ENCODE data around the gene TMEM121. TPM values are rescaled to one million over a fixed set of nuclear protein-coding genes. Genes with fewer than 3 reads are reported as not detected.
"Not testable (repeated sequence)": the region's sequence is repeated elsewhere in the genome, so short reads cannot be mapped to it uniquely, and the experiment has no call there.

The TMEM121 gene
- total RNA-seq, 1 donor from 2014 or later = 1.3 TPM

DNA sequence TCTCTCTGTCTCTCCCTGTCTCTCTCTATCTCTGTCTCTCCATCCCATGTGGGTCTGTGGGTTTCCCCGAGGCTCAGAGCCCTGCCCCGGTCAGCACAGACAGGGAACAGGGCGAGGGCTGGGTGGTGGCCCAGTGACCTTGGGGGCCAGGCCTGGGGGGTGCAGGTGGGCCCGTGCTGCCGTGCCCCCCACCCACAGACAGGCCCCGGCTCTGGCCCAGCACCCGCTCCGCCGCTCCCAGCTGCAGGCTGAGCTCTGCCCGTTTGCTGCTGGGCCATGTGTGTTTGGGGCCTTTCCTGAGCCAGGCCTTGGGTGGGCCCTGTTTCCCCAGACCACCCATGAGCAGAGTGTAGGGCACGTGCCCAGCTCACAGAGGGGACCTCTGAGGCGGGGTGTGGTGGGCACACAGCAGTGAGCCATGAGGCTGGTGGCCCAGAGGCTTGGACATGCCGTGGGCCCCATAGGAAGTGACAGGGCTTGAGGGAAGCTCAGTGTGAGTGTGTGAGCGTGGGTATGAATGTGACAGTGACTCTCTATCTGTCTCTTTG lies 51.0 kb downstream of the TMEM121 start:
- intact Hi-C loops (cut with DNase I) = no loop called here
- DNase-seq (ENCODE audit: low spot score) = no peak

DNA sequence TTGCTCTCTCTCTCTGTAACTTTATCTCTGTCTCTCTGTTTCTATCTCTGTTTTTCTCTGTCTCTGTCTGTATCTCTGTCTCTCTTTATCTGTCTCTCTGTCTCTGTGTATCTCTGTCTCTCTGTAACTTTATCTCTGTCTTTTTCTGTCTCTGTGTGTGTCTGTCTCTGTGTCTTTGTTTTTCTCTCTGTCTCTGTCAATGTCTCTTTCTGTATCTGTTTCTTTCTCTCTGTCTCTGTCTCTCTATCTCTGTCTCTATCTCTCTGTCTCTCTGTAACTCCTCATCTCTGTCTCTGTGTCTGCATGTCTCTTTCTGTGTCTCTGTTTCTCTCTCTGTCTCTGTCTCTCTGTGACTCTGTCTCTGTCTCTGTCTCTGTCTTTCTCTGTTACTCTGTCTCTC lies 51.7 kb downstream of the TMEM121 start:
- intact Hi-C loops (cut with DNase I) = no loop called here
- DNase-seq (ENCODE audit: low spot score) = no peak

DNA sequence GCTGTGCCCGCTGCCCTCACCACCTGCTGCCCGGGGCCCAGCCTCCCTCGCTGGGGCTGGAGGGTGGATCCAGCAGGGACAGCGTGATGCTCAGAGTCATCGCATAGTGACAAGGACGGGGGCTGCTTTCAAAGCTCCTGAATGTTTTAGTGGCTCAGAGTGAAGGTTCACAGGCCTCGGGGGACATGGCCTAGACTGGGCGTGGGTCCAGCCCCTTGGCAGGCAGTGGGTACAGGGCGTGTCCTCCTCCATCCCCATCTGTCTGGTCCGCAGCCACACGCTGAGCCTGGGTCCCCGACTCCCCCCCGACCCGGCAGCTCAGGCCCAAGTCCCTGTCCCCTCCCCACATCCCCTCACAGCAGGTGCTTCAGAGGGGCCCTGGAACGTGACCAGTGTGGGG lies 52.8 kb downstream of the TMEM121 start:
- DNase-seq (ENCODE audit: low spot score); intact Hi-C loops (cut with DNase I): not testable (repeated sequence)

Other genes with a start within 250 kb of the TMEM121 start
- 17.7 TPM for gene BRF1, start 225.6 kb upstream of the TMEM121 start, total RNA-seq
- 55.1 TPM for gene PACS2, start 211.8 kb upstream of the TMEM121 start, total RNA-seq
- gene TEX22, start 128.0 kb upstream of the TMEM121 start, total RNA-seq = 0.46 TPM
- gene MTA1, start 106.8 kb upstream of the TMEM121 start, total RNA-seq = 140 TPM
- 918 TPM for gene CRIP2, start 51.8 kb upstream of the TMEM121 start, total RNA-seq
- gene CRIP1, start 39.7 kb upstream of the TMEM121 start, total RNA-seq = 68.2 TPM
- gene TEDC1, start 35.3 kb upstream of the TMEM121 start, total RNA-seq = 3.8 TPM